Measurements from ENCODE around the gene HNRNPH1.
"Not testable (repeated sequence)": the region's sequence is repeated elsewhere in the genome, so short reads cannot be mapped to it uniquely, and the experiment has no call there.

The HNRNPH1 gene

GRCh38 chr5:179623003-179623905 lies at the start of gene HNRNPH1:
TSS of gene HNRNPH1 (minus strand) at chr5:179623671. CDS start at chr5:179623133, 538 bp downstream.
- peak; percentile 95 for DNase-seq

- peak; percentile 8 for DNase-seq
These were observed 44.9 kb upstream of the HNRNPH1 start for GRCh38 chr5:179668391-179668790.

- not testable (repeated sequence) for DNase-seq
These were observed 38.2 kb upstream of the HNRNPH1 start for GRCh38 chr5:179661647-179662046.

GRCh38 chr5:179658179-179658856 lies 34.8 kb upstream of the HNRNPH1 start:
- not testable (repeated sequence) for DNase-seq

- peak; percentile 12 for DNase-seq
These were observed 34.1 kb upstream of the HNRNPH1 start for GRCh38 chr5:179657302-179658178.

- not testable (repeated sequence) for DNase-seq
These were observed 29.7 kb upstream of the HNRNPH1 start for GRCh38 chr5:179653135-179653534.

- not testable (repeated sequence) for DNase-seq
These were observed 26.8 kb upstream of the HNRNPH1 start for GRCh38 chr5:179650245-179650644.

GRCh38 chr5:179649166-179649703 lies 25.8 kb upstream of the HNRNPH1 start:
- DNase-seq = not testable (repeated sequence)

- no peak for DNase-seq
These were observed 24.9 kb upstream of the HNRNPH1 start for GRCh38 chr5:179648410-179648809.

- DNase-seq = not testable (repeated sequence)
These were observed 21.3 kb upstream of the HNRNPH1 start for GRCh38 chr5:179644766-179645165.

- DNase-seq = not testable (repeated sequence)
These were observed 19.9 kb upstream of the HNRNPH1 start for GRCh38 chr5:179643141-179643920.

- DNase-seq = not testable (repeated sequence)
These were observed 19.2 kb upstream of the HNRNPH1 start for GRCh38 chr5:179642626-179643025.

- DNase-seq = not testable (repeated sequence)
These were observed 18.3 kb upstream of the HNRNPH1 start for GRCh38 chr5:179641745-179642144.

- DNase-seq = not testable (repeated sequence)
These were observed 15.8 kb upstream of the HNRNPH1 start for GRCh38 chr5:179639296-179639695.

GRCh38 chr5:179634370-179635172 lies 11.1 kb upstream of the HNRNPH1 start:
- not testable (repeated sequence) for DNase-seq

- DNase-seq = not testable (repeated sequence)
These were observed 10.3 kb upstream of the HNRNPH1 start for GRCh38 chr5:179633501-179634369.

- no peak for DNase-seq
These were observed 1.4 kb upstream of the HNRNPH1 start for GRCh38 chr5:179624841-179625271.

- DNase-seq = peak; percentile 39
These were observed 653 bp upstream of the HNRNPH1 start for GRCh38 chr5:179623906-179624741.

Data from stimulated activated CD4-positive, alpha-beta T cell treated with anti-CD3 and anti-CD28 coated beads, Interleukin-12 subunit alpha, Interleukin-12 subunit beta, amount 100 ng/mL, for 4 hours (primary cell).